ENCODE results near the gene PLEK.

The PLEK gene

DNA sequence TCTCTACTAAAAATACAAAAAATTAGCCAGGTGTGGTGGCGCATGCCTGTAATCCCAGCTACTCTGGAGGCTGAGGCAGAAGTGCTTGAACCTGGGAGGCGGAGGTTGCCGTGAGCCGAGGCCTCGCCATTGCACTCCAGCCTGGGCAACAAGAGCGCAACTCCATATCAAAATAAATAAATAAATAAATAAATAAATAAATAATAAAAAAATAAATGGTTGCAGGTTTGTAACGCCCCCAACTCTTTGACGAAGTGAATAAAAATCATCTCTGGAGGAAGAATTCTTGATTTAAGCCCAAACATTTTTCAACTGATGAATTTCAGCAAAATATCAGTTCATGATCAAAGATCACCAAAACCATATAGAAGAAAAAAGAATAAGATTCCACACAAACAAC lies 32.1 kb upstream of the PLEK start:
- Histone ChIP-seq H3K27ac (ENCODE audit: poor library complexity, severe bottlenecking) (no peak overlapping the region), H3K27me3 (ENCODE audit: insufficient read depth, poor library complexity, severe bottlenecking) (no peaks in the 10 kb centered on the region), H3K4me3 (ENCODE audit: severe bottlenecking) (no peak overlapping the region), H3K4me1 (ENCODE audit: insufficient read depth, poor library complexity, severe bottlenecking) (peaks cover 16% of the 10 kb centered on the region), H3K36me3 (ENCODE audit: low read depth) (no peaks in the 10 kb centered on the region), H3K9me3 (ENCODE audit: severe bottlenecking) (no peaks in the 10 kb centered on the region)
- no peak for ATAC-seq (ENCODE audit: low read depth)
- TF ChIP-seq, protein P1, sequence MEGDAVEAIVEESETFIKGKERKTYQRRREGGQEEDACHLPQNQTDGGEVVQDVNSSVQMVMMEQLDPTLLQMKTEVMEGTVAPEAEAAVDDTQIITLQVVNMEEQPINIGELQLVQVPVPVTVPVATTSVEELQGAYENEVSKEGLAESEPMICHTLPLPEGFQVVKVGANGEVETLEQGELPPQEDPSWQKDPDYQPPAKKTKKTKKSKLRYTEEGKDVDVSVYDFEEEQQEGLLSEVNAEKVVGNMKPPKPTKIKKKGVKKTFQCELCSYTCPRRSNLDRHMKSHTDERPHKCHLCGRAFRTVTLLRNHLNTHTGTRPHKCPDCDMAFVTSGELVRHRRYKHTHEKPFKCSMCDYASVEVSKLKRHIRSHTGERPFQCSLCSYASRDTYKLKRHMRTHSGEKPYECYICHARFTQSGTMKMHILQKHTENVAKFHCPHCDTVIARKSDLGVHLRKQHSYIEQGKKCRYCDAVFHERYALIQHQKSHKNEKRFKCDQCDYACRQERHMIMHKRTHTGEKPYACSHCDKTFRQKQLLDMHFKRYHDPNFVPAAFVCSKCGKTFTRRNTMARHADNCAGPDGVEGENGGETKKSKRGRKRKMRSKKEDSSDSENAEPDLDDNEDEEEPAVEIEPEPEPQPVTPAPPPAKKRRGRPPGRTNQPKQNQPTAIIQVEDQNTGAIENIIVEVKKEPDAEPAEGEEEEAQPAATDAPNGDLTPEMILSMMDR (IDR thresholded peaks at IDR 0.05; ENCODE audit: poor library complexity, severe bottlenecking): no peak
- no peak for DNase-seq (ENCODE audit: low spot score)

DNA sequence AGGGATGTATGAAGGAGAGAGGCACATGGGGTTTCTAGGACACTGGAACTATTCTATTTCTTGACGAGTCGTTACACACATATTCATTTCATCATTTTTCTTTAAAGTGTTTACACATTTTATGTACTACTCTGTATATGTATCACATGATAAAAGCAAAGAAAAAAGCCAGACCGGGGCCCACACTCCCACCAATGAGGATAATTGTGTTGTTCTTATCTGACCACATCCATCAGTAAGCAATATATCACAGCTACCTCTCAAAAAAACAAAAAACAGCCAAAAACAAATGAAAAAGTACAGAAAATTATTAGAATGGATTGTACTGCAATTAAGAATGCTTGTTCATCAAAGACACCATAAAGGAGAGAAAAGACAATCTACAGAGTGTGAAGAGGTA lies 31.2 kb upstream of the PLEK start:
- Histone ChIP-seq H3K4me1 (ENCODE audit: insufficient read depth, poor library complexity, severe bottlenecking) (peaks cover 16% of the 10 kb centered on the region), H3K27ac (ENCODE audit: poor library complexity, severe bottlenecking) (no peak overlapping the region), H3K27me3 (ENCODE audit: insufficient read depth, poor library complexity, severe bottlenecking) (no peaks in the 10 kb centered on the region), H3K4me3 (ENCODE audit: severe bottlenecking) (no peak overlapping the region), H3K36me3 (ENCODE audit: low read depth) (no peaks in the 10 kb centered on the region), H3K9me3 (ENCODE audit: severe bottlenecking) (no peaks in the 10 kb centered on the region)
- TF ChIP-seq, protein P1 (IDR thresholded peaks at IDR 0.05; ENCODE audit: poor library complexity, severe bottlenecking): no peak
- ATAC-seq (ENCODE audit: low read depth) (no peak), DNase-seq (ENCODE audit: low spot score) (no peak)

DNA sequence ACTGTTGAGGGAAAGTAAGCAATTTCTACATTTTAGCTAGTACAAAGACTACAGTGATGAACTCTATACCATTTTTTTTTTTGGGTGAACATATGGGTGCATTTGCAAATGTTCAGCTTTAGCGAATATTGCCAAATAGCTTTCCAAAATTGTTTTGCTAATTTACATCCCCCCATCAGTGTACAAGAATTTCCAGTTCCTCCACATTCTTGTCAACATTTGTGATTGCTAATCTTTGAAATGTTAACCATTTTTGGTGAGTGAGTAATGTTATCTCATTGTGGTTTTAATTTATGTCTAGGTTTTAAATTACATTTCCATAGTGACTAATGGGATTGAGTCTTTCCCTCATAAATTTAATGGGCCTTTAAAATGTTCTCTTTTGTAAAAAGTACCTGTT lies 28.9 kb upstream of the PLEK start:
- Histone ChIP-seq H3K9me3 (ENCODE audit: severe bottlenecking) (no peaks in the 10 kb centered on the region), H3K27me3 (ENCODE audit: insufficient read depth, poor library complexity, severe bottlenecking) (no peaks in the 10 kb centered on the region), H3K4me3 (ENCODE audit: severe bottlenecking) (no peak overlapping the region), H3K4me1 (ENCODE audit: insufficient read depth, poor library complexity, severe bottlenecking) (peaks cover 16% of the 10 kb centered on the region), H3K27ac (ENCODE audit: poor library complexity, severe bottlenecking) (peak overlapping the region; percentile 69), H3K36me3 (ENCODE audit: low read depth) (no peaks in the 10 kb centered on the region)
- ATAC-seq (ENCODE audit: low read depth) (peak; percentile 73), DNase-seq (ENCODE audit: low spot score) (no peak)
- TF ChIP-seq, protein P1 (IDR thresholded peaks at IDR 0.05; ENCODE audit: poor library complexity, severe bottlenecking): no peak

DNA sequence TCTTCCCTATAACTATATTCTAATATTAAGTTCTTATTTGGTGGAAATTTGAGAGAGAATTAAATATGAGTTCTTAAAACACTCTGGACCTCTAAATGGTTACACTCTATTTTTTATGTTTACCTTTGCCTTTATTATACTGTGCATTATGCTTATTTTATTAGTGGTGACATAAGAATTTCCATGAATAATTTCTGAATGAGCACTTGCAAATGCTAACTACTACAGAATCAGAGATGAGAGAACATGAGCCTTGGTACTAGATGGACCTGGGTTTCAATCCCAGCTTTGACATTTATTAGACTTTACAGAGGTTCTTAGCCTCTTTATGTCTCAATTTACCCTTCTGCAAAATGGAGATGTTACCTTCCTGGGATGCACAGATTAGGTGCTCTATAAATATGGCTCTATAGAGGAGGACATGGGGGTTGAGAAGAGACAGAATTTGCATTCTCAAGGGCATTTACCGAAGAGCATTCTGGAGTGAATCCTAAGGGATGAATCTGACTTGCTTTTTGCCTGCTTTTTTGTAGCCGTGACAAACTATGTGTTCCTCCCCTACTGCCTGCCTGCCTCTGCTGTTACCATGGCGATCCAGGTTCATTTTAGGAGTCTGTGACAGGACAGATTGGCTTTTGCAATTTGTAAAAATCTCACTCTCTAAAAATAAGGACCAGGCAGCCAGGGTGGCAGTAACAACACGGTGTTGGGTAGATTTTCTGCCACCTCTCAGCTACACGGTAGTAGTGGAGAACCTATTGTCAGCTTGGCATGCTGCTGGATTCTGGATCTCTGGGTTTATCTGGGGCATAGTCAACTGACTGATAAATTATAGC lies 24.6 kb upstream of the PLEK start:
- Histone ChIP-seq H3K9me3 (ENCODE audit: severe bottlenecking) (no peaks in the 10 kb centered on the region), H3K4me3 (ENCODE audit: severe bottlenecking) (no peak overlapping the region), H3K36me3 (ENCODE audit: low read depth) (no peaks in the 10 kb centered on the region), H3K27ac (ENCODE audit: poor library complexity, severe bottlenecking) (no peak overlapping the region), H3K27me3 (ENCODE audit: insufficient read depth, poor library complexity, severe bottlenecking) (no peaks in the 10 kb centered on the region), H3K4me1 (ENCODE audit: insufficient read depth, poor library complexity, severe bottlenecking) (peaks cover 20% of the 10 kb centered on the region)
- ATAC-seq (ENCODE audit: low read depth): no peak
- TF ChIP-seq, protein P1 (IDR thresholded peaks at IDR 0.05; ENCODE audit: poor library complexity, severe bottlenecking): no peak
- DNase-seq (ENCODE audit: low spot score): no peak

DNA sequence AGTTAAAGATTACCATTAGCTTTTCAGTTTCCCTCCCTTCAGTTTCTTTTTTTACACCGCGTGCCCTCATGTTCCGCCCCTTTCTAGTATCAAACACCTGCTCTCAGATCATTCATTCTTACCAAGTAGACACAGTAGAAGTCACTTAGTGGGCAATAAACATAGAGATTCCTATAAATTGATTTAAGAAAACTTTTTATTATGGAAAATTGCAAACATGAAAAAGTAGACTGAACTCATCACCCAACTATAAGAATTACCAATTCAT lies 24.1 kb upstream of the PLEK start:
- no peak for DNase-seq (ENCODE audit: low spot score)
- Histone ChIP-seq H3K4me3 (ENCODE audit: severe bottlenecking) (no peak overlapping the region), H3K36me3 (ENCODE audit: low read depth) (no peaks in the 10 kb centered on the region), H3K9me3 (ENCODE audit: severe bottlenecking) (no peaks in the 10 kb centered on the region), H3K27me3 (ENCODE audit: insufficient read depth, poor library complexity, severe bottlenecking) (no peaks in the 10 kb centered on the region), H3K4me1 (ENCODE audit: insufficient read depth, poor library complexity, severe bottlenecking) (peaks cover 14% of the 10 kb centered on the region), H3K27ac (ENCODE audit: poor library complexity, severe bottlenecking) (no peak overlapping the region)
- ATAC-seq (ENCODE audit: low read depth): no peak
- TF ChIP-seq, protein P1 (IDR thresholded peaks at IDR 0.05; ENCODE audit: poor library complexity, severe bottlenecking): no peak

Measured in RWPE2 (cell line).